ENCODE measurements around the gene TRIM24. TPM values are rescaled to one million over a fixed set of nuclear protein-coding genes. Genes with fewer than 3 reads are reported as not detected.
"Not testable (repeated sequence)": the region's sequence is repeated elsewhere in the genome, so short reads cannot be mapped to it uniquely, and the experiment has no call there.

Gene TRIM24
- total RNA-seq, 1 experiment from 2014 or later = 10.4 TPM

GRCh38 chr7:138458576-138459412 is 1.3 kb upstream of the TRIM24 start:
- DNase-seq (ENCODE audit: low read depth) = no peak
- in situ Hi-C loops (cut with HindIII; ENCODE audit: low pct_unique_long_range_greater_than_20kb, low sequenced_read_pairs) = no loop called here

GRCh38 chr7:138459413-138460175 is 465 bp upstream of the TRIM24 start:
- peak; percentile 99 for DNase-seq (ENCODE audit: low read depth)
- in situ Hi-C loops (cut with HindIII; ENCODE audit: low pct_unique_long_range_greater_than_20kb, low sequenced_read_pairs) = no loop called here

GRCh38 chr7:138460649-138461607 is 869 bp downstream of the TRIM24 start:
- DNase-seq (ENCODE audit: low read depth) = peak; percentile 58
- in situ Hi-C loops (cut with HindIII; ENCODE audit: low pct_unique_long_range_greater_than_20kb, low sequenced_read_pairs) = no loop called here

- DNase-seq (ENCODE audit: low read depth); in situ Hi-C loops (cut with HindIII; ENCODE audit: low pct_unique_long_range_greater_than_20kb, low sequenced_read_pairs): not testable (repeated sequence)
These were observed 3.2 kb downstream of the TRIM24 start for GRCh38 chr7:138463291-138463618.

- in situ Hi-C loops (cut with HindIII; ENCODE audit: low pct_unique_long_range_greater_than_20kb, low sequenced_read_pairs) = no loop called here
- no peak for DNase-seq (ENCODE audit: low read depth)
These were observed 5.0 kb downstream of the TRIM24 start for GRCh38 chr7:138465046-138465445.

GRCh38 chr7:138466069-138466756 is 6.2 kb downstream of the TRIM24 start:
- DNase-seq (ENCODE audit: low read depth) = peak; percentile 53
- in situ Hi-C loops (cut with HindIII; ENCODE audit: low pct_unique_long_range_greater_than_20kb, low sequenced_read_pairs) = not testable (repeated sequence)

GRCh38 chr7:138468244-138469123 is 8.4 kb downstream of the TRIM24 start:
- DNase-seq (ENCODE audit: low read depth) = no peak

GRCh38 chr7:138470391-138471157 is 10.5 kb downstream of the TRIM24 start:
- in situ Hi-C loops (cut with HindIII; ENCODE audit: low pct_unique_long_range_greater_than_20kb, low sequenced_read_pairs) = no loop called here
- DNase-seq (ENCODE audit: low read depth) = no peak

More at GRCh38 chr7:138468244-138469123, 8.4 kb downstream of the TRIM24 start:
- in situ Hi-C loops (cut with HindIII; ENCODE audit: low pct_unique_long_range_greater_than_20kb, low sequenced_read_pairs) = no loop called here

- no peak for DNase-seq (ENCODE audit: low read depth)
- in situ Hi-C loops (cut with HindIII; ENCODE audit: low pct_unique_long_range_greater_than_20kb, low sequenced_read_pairs) = no loop called here
These were observed 12.4 kb downstream of the TRIM24 start for GRCh38 chr7:138472292-138473079.

GRCh38 chr7:138475377-138475776 is 15.3 kb downstream of the TRIM24 start:
- in situ Hi-C loops (cut with HindIII; ENCODE audit: low pct_unique_long_range_greater_than_20kb, low sequenced_read_pairs) = no loop called here
- DNase-seq (ENCODE audit: low read depth) = no peak

GRCh38 chr7:138477081-138477578 is 17.1 kb downstream of the TRIM24 start:
- in situ Hi-C loops (cut with HindIII; ENCODE audit: low pct_unique_long_range_greater_than_20kb, low sequenced_read_pairs) = no loop called here
- no peak for DNase-seq (ENCODE audit: low read depth)

GRCh38 chr7:138477581-138477980 is 17.5 kb downstream of the TRIM24 start:
- in situ Hi-C loops (cut with HindIII; ENCODE audit: low pct_unique_long_range_greater_than_20kb, low sequenced_read_pairs) = no loop called here
- no peak for DNase-seq (ENCODE audit: low read depth)

GRCh38 chr7:138478499-138478908 is 18.4 kb downstream of the TRIM24 start:
- in situ Hi-C loops (cut with HindIII; ENCODE audit: low pct_unique_long_range_greater_than_20kb, low sequenced_read_pairs) = no loop called here

GRCh38 chr7:138480527-138480926 is 20.5 kb downstream of the TRIM24 start:
- no peak for DNase-seq (ENCODE audit: low read depth)
- in situ Hi-C loops (cut with HindIII; ENCODE audit: low pct_unique_long_range_greater_than_20kb, low sequenced_read_pairs) = no loop called here

More at GRCh38 chr7:138478499-138478908, 18.4 kb downstream of the TRIM24 start:
- peak; percentile 14 for DNase-seq (ENCODE audit: low read depth)

All from Caki2 (cell line).